ENCODE data around the gene TMEM127. TPM values are rescaled to one million over a fixed set of nuclear protein-coding genes. Genes with fewer than 3 reads are reported as not detected.

TMEM127 gene
- total RNA-seq, 4 donors from 2014 or later, result 27.1 to 38.8 (median 30.9) TPM

- no peak overlapping the region for H3K4me3 ChIP-seq
- TF ChIP-seq POLR2A (IDR thresholded peaks at IDR 0.05) (no peak), CTCF (IDR thresholded peaks at IDR 0.05 in 4 of 5, conservative IDR thresholded peaks at IDR 0.05 in 1 of 5) (no peak)
- peaks cover 26 to 32% of the 10 kb centered on the region in 2 donors for H3K4me1 ChIP-seq
- ATAC-seq, result peak; percentile 66 to 78
- no peaks in the 10 kb centered on the region for H3K9me3 ChIP-seq
- H3K27me3 ChIP-seq, result no peaks in the 10 kb centered on the region
- no peak for DNase-seq
- H3K27ac ChIP-seq, result peak overlapping the region; percentile 87 to 89 (median 87)
- in situ Hi-C loops (cut with MboI; ENCODE audit: low sequenced_read_pairs in 4 of 4) (no loop called here), intact Hi-C loops (cut with DNase I; ENCODE audit: low total_unique reads) (loop anchor here (2.0 kb wide), 1 partner anchor 22 kb away; no protein-coding TSS in a partner anchor)
- no peaks in the 10 kb centered on the region for H3K36me3 ChIP-seq
Measured at GRCh38 chr2:96218508-96219131, 47.2 kb downstream of the TMEM127 start.

GRCh38 chr2:96214554-96214953 is 51.2 kb downstream of the TMEM127 start:
- Histone ChIP-seq H3K36me3 (no peaks in the 10 kb centered on the region), H3K4me3 (no peak overlapping the region), H3K4me1 (peaks cover 20 to 33% of the 10 kb centered on the region in 2 donors), H3K27me3 (no peaks in the 10 kb centered on the region), H3K27ac (no peak overlapping the region), H3K9me3 (no peaks in the 10 kb centered on the region)
- in situ Hi-C loops (cut with MboI; ENCODE audit: low sequenced_read_pairs in 4 of 4) (no loop called here), intact Hi-C loops (cut with DNase I; ENCODE audit: low total_unique reads) (no loop called here)
- ATAC-seq (no peak), DNase-seq (no peak)
- TF ChIP-seq POLR2A (IDR thresholded peaks at IDR 0.05) (no peak), CTCF (IDR thresholded peaks at IDR 0.05 in 4 of 5, conservative IDR thresholded peaks at IDR 0.05 in 1 of 5) (no peak)

- intact Hi-C loops (cut with DNase I; ENCODE audit: low total_unique reads), result no loop called here
- DNase-seq (no peak), ATAC-seq (no peak)
- Histone ChIP-seq H3K4me3 (no peak overlapping the region), H3K36me3 (no peaks in the 10 kb centered on the region), H3K27ac (peak overlapping the region in 1 of 4 donors; percentile 31), H3K9me3 (no peaks in the 10 kb centered on the region), H3K4me1 (peaks cover 15 to 25% of the 10 kb centered on the region in 2 donors), H3K27me3 (no peaks in the 10 kb centered on the region)
- in situ Hi-C loops (cut with MboI; ENCODE audit: low sequenced_read_pairs in 4 of 4), result no loop called here
- TF ChIP-seq POLR2A (IDR thresholded peaks at IDR 0.05), result no peak
- TF ChIP-seq CTCF (IDR thresholded peaks at IDR 0.05 in 4 of 5, conservative IDR thresholded peaks at IDR 0.05 in 1 of 5), result no peak
Measured at GRCh38 chr2:96213379-96213778, 52.4 kb downstream of the TMEM127 start.

GRCh38 chr2:96212339-96212738 is 53.5 kb downstream of the TMEM127 start:
- DNase-seq (no peak), ATAC-seq (no peak)
- no peak overlapping the region for H3K4me3 ChIP-seq
- H3K27me3 ChIP-seq, result no peaks in the 10 kb centered on the region
- in situ Hi-C loops (cut with MboI; ENCODE audit: low sequenced_read_pairs in 4 of 4), result no loop called here
- peaks cover 9 to 15% of the 10 kb centered on the region in 2 donors for H3K4me1 ChIP-seq
- intact Hi-C loops (cut with DNase I; ENCODE audit: low total_unique reads), result no loop called here
- no peaks in the 10 kb centered on the region for H3K9me3 ChIP-seq
- no peaks in the 10 kb centered on the region for H3K36me3 ChIP-seq
- no peak overlapping the region for H3K27ac ChIP-seq
- no peak for TF ChIP-seq CTCF (IDR thresholded peaks at IDR 0.05 in 4 of 5, conservative IDR thresholded peaks at IDR 0.05 in 1 of 5)
- TF ChIP-seq POLR2A (IDR thresholded peaks at IDR 0.05), result no peak

Measured in gastrocnemius medialis (tissue), 4 donors.